Measurements from ENCODE around the gene DNAJB8. TPM values are rescaled to one million over a fixed set of nuclear protein-coding genes. Genes with fewer than 3 reads are reported as not detected.

Gene DNAJB8
- total RNA-seq, 1 donor from 2014 or later: not detected

DNA sequence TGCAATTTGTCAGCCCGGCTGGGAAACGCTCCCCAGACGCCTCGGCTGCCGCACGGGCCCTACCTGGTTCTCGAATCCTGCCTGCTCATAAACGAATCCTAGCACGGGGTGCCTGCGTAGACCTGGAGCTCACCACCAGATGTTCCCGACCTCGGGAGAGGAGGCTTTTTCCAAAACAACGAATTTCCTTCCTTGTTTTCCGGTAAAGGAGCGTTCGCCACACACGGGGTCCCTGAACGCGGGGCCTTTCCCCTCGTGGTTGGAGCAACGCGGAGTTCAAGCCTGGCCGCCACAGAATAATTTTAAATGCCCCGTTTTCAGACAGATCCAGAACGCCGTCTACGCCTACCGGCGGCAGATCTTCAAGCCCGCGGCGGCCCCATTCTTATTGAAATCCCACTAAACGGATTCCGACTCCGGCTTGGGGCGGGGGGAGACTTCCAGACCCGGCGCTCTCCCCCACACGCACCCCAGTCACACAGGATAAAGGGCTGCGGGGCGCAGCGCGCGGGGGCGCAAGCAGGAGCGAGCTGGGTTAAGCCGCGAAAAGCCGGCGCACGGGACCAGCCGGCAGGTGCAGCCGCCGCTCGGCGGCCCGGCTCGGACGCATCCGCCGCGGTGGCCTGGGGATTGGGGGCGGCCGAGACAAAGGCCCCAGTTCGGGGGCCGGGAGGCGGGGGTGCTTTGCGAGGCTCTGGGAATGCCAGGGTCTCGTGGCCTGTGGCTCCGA, 25.4 kb upstream of the DNAJB8 start:
- peaks cover 48% of the 10 kb centered on the region for H3K27me3 Mint-ChIP-seq (ENCODE audit: unreplicated experiment)

DNA sequence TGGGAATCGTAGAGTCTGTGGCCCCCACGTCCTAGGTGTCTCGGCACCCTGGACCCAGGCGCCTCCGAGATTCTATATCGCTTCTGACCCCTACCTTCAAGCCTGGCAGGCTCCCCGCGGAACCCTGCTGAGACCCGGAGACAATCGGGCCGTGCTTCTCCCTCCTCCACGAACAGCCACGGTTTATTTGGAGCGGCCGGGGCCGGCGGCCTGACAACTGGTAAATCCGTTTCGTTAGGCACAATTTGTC, 24.9 kb upstream of the DNAJB8 start:
- Mint-ChIP-seq H3K27me3 (ENCODE audit: unreplicated experiment) (peaks cover 49% of the 10 kb centered on the region), H3K36me3 (ENCODE audit: unreplicated experiment) (no peaks in the 10 kb centered on the region)

More for the DNA sequence above, 25.4 kb upstream of the DNAJB8 start:
- no peak overlapping the region for H3K27ac Mint-ChIP-seq (ENCODE audit: unreplicated experiment)
- peaks cover 19% of the 10 kb centered on the region for H3K4me1 Mint-ChIP-seq (ENCODE audit: unreplicated experiment)
- TF ChIP-seq, protein P1, sequence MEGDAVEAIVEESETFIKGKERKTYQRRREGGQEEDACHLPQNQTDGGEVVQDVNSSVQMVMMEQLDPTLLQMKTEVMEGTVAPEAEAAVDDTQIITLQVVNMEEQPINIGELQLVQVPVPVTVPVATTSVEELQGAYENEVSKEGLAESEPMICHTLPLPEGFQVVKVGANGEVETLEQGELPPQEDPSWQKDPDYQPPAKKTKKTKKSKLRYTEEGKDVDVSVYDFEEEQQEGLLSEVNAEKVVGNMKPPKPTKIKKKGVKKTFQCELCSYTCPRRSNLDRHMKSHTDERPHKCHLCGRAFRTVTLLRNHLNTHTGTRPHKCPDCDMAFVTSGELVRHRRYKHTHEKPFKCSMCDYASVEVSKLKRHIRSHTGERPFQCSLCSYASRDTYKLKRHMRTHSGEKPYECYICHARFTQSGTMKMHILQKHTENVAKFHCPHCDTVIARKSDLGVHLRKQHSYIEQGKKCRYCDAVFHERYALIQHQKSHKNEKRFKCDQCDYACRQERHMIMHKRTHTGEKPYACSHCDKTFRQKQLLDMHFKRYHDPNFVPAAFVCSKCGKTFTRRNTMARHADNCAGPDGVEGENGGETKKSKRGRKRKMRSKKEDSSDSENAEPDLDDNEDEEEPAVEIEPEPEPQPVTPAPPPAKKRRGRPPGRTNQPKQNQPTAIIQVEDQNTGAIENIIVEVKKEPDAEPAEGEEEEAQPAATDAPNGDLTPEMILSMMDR (IDR thresholded peaks at IDR 0.05): no peak
- no peaks in the 10 kb centered on the region for H3K36me3 Mint-ChIP-seq (ENCODE audit: unreplicated experiment)
- H3K9me3 Mint-ChIP-seq (ENCODE audit: unreplicated experiment): no peaks in the 10 kb centered on the region
- no peak overlapping the region for H3K4me3 Mint-ChIP-seq (ENCODE audit: unreplicated experiment)
- peak; percentile 84 for DNase-seq (ENCODE audit: extremely low spot score, unreplicated experiment)

DNA sequence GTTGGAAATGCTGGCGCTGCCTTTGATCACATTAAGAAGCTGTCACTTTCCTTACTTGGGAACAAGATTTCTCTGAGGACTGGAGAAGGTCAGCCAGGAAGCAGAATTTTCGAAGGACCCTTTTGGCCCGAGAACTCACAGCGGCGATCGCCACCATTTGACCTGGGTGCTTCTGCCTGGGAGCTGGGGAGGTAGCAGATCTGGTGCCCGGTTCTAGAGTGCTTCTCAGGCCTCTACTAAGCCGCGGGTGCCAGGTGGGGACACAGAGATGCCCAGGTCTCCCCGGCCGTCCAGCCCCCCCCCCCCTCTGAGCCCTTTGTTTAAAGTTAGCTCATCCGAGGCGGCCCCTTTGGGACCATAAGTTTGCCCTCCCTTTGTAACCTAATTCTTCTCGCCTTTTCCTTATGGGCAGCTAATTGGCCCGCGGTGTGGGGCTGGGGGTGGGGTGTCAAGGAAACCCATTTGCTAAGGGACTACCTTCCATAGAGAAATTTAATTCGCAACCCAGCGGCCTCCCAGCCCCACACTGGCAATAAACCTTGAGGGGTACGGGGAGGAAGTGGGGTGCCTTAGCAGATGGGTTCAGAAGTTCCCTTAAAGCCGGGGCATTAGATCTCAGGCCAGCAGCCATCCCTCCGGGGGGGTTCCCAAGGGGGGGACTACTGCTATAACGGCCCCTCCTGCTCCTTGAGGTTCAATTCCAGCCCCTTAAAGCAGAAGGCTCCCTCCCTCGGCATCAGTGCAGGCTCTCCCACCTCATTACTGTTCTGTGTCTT, 24.4 kb upstream of the DNAJB8 start:
- no peak overlapping the region for H3K4me3 Mint-ChIP-seq (ENCODE audit: unreplicated experiment)
- TF ChIP-seq, protein P1 (IDR thresholded peaks at IDR 0.05): no peak
- no peaks in the 10 kb centered on the region for H3K9me3 Mint-ChIP-seq (ENCODE audit: unreplicated experiment)
- no peak overlapping the region for H3K27ac Mint-ChIP-seq (ENCODE audit: unreplicated experiment)
- DNase-seq (ENCODE audit: extremely low spot score, unreplicated experiment): peak; percentile 72
- H3K27me3 Mint-ChIP-seq (ENCODE audit: unreplicated experiment): peaks cover 52% of the 10 kb centered on the region
- H3K36me3 Mint-ChIP-seq (ENCODE audit: unreplicated experiment): no peaks in the 10 kb centered on the region
- peaks cover 23% of the 10 kb centered on the region for H3K4me1 Mint-ChIP-seq (ENCODE audit: unreplicated experiment)

More for the DNA sequence above, 24.9 kb upstream of the DNAJB8 start:
- H3K27ac Mint-ChIP-seq (ENCODE audit: unreplicated experiment): no peak overlapping the region
- no peak overlapping the region for H3K4me3 Mint-ChIP-seq (ENCODE audit: unreplicated experiment)
- DNase-seq (ENCODE audit: extremely low spot score, unreplicated experiment): peak; percentile 82
- TF ChIP-seq, protein P1 (IDR thresholded peaks at IDR 0.05): no peak
- peaks cover 22% of the 10 kb centered on the region for H3K4me1 Mint-ChIP-seq (ENCODE audit: unreplicated experiment)
- no peaks in the 10 kb centered on the region for H3K9me3 Mint-ChIP-seq (ENCODE audit: unreplicated experiment)

DNA sequence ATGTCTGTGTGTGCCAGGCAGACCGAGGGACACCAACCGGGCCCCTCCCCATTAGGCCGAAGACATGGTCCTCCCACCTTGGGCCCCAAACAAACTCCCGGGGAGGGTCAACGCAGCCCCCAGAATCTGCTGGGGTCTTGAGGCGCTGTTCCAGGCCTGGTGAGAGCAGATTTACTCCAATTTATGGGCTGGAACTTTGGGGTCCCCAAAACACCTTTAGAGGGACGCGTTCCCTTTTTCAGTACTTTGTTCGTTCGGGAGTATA, 23.9 kb upstream of the DNAJB8 start:
- Mint-ChIP-seq H3K27me3 (ENCODE audit: unreplicated experiment) (peaks cover 48% of the 10 kb centered on the region), H3K27ac (ENCODE audit: unreplicated experiment) (no peak overlapping the region), H3K4me1 (ENCODE audit: unreplicated experiment) (peaks cover 23% of the 10 kb centered on the region), H3K36me3 (ENCODE audit: unreplicated experiment) (no peaks in the 10 kb centered on the region), H3K4me3 (ENCODE audit: unreplicated experiment) (no peak overlapping the region), H3K9me3 (ENCODE audit: unreplicated experiment) (no peaks in the 10 kb centered on the region)
- TF ChIP-seq, protein P1 (IDR thresholded peaks at IDR 0.05): no peak
- DNase-seq (ENCODE audit: extremely low spot score, unreplicated experiment): no peak

DNA sequence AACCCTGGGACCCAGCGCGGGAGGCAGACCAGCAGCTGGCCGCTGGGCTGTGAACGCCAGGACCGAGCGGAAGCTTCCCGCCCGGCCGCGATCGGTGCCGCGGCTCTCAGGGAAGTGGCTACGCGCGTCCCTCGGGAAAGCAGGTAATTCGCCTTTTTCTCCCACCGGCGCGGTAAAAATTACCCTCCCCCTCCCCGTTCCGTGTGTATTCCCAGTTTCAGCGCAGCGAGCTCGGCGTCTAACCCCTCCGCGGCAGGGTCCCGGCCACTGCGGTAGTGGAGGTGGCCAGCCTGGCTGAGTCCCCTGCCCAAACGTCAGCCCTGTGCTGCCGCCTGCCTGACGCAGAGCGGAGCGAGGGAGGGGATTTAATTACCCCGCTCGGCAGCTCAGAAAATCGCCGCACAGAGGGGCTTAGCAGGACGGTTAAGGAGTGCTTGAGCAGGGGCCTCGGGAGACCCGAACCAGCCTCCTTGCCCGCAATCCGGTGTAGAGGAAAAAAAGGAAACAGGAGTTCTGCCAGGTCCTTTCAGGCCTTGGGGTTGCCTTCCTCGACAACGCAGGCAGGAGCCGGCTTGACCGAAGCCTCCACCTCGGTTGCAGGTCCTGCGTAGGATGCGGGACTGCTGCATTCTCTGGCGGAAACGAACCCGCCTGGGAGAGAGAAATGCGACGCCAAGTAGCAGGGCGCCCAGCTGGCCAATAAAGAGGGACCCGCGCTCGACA, 23.4 kb upstream of the DNAJB8 start:
- no peak for DNase-seq (ENCODE audit: extremely low spot score, unreplicated experiment)
- Mint-ChIP-seq H3K4me3 (ENCODE audit: unreplicated experiment) (peak overlapping the region; percentile 74), H3K36me3 (ENCODE audit: unreplicated experiment) (no peaks in the 10 kb centered on the region), H3K4me1 (ENCODE audit: unreplicated experiment) (peaks cover 23% of the 10 kb centered on the region), H3K27me3 (ENCODE audit: unreplicated experiment) (peaks cover 49% of the 10 kb centered on the region), H3K27ac (ENCODE audit: unreplicated experiment) (peak overlapping the region; percentile 60), H3K9me3 (ENCODE audit: unreplicated experiment) (no peaks in the 10 kb centered on the region)
- TF ChIP-seq, protein P1 (IDR thresholded peaks at IDR 0.05): peak; percentile 27
